NCI-H187 treated with DMSO at 0.1 percent for 48 hours (cell line): ENCODE data around the gene KANSL1.

Experiments used
- DNase-seq: peaks from one replicate; lab custom pipeline; 2025; lab: John Stamatoyannopoulos, UW

Gene KANSL1

GRCh38 chr17:46169913-46170638 is 23.2 kb downstream of the KANSL1 start:
- DNase-seq = no peak

- no peak for DNase-seq
These were observed 25.2 kb downstream of the KANSL1 start for GRCh38 chr17:46167826-46168569.

GRCh38 chr17:46167267-46167666 is 26.0 kb downstream of the KANSL1 start:
- no peak for DNase-seq

GRCh38 chr17:46166692-46167249 is 26.5 kb downstream of the KANSL1 start:
- DNase-seq = no peak

GRCh38 chr17:46163929-46164594 is 29.2 kb downstream of the KANSL1 start:
- no peak for DNase-seq

GRCh38 chr17:46163316-46163715 is 29.9 kb downstream of the KANSL1 start:
- DNase-seq = no peak

- no peak for DNase-seq
These were observed 30.4 kb downstream of the KANSL1 start for GRCh38 chr17:46162866-46163265.

- DNase-seq = no peak
These were observed 33.1 kb downstream of the KANSL1 start for GRCh38 chr17:46160169-46160568.

- no peak for DNase-seq
These were observed 33.5 kb downstream of the KANSL1 start for GRCh38 chr17:46159686-46160085.

- DNase-seq = no peak
These were observed 34.6 kb downstream of the KANSL1 start for GRCh38 chr17:46158323-46159296.

GRCh38 chr17:46157443-46158062 is 35.7 kb downstream of the KANSL1 start:
- DNase-seq = no peak

GRCh38 chr17:46154151-46154816 is 38.9 kb downstream of the KANSL1 start:
- no peak for DNase-seq

GRCh38 chr17:46152423-46152822 is 40.8 kb downstream of the KANSL1 start:
- no peak for DNase-seq

GRCh38 chr17:46151762-46152161 is 41.5 kb downstream of the KANSL1 start:
- DNase-seq = no peak

- DNase-seq = no peak
These were observed 42.8 kb downstream of the KANSL1 start for GRCh38 chr17:46150216-46150963.

- DNase-seq = no peak
These were observed 45.0 kb downstream of the KANSL1 start for GRCh38 chr17:46148247-46148646.

- no peak for DNase-seq
These were observed 45.9 kb downstream of the KANSL1 start for GRCh38 chr17:46147296-46147695.

GRCh38 chr17:46144246-46144645 is 49.0 kb downstream of the KANSL1 start:
- DNase-seq = no peak

- DNase-seq = no peak
These were observed 49.4 kb downstream of the KANSL1 start for GRCh38 chr17:46143827-46144236.

- no peak for DNase-seq
These were observed 51.6 kb downstream of the KANSL1 start for GRCh38 chr17:46141645-46142044.
